CD4-positive, alpha-beta T cell (primary cell): ENCODE measurements around the gene ATF7IP. TPM values are rescaled to one million over a fixed set of nuclear protein-coding genes. Genes with fewer than 3 reads are reported as not detected.

Experiments used
- ATAC-seq: fragments of 200-7000 bp; cut with Tn5 transposase; one replicate; pipeline ENCODE4 v1.10.0; 2022; ENCODE audit warnings: mild to moderate bottlenecking; ENCODE audit not compliant: poor library complexity
- CTCF ChIA-PET: fragments of 350-600 bp; sonication (Branson Sonifier 250); formaldehyde crosslinking; loops from one replicate; lab custom pipeline; 2021; ENCODE audit warnings: antibody characterized with exemption, inconsistent platforms; lab: Charles Lee
- POLR2A ChIA-PET: fragments of 350-600 bp; sonication (Branson Sonifier 250); formaldehyde crosslinking; loops from one replicate; lab custom pipeline; 2021; ENCODE audit warnings: antibody characterized with exemption, inconsistent platforms; lab: Charles Lee
- DNase-seq, 14 experiments: peaks; one replicate each; pipeline ENCODE4 v3.0.0-alpha.2; 2013 to 2020; ENCODE audit warnings: mixed read lengths in 2 of 14
- H3K27ac ChIP-seq, 2 donors: one replicate each; pipeline versions ENCODE4 v1.5.1 to v1.7.0; 2013; ENCODE audit warnings: low read length in 2 of 2, low read depth in 1 of 2, mild to moderate bottlenecking in 1 of 2
- H3K27me3 ChIP-seq, 2 experiments: 1 replicate in 1 of 2; 2 replicates in 1 of 2; pipeline versions ENCODE4 v1.6.1 to v1.7.0; 2013; ENCODE audit warnings: low read length in 2 of 2, control low read depth in 1 of 2, mild to moderate bottlenecking in 1 of 2, moderate library complexity in 1 of 2; ENCODE audit not compliant: insufficient read depth in 2 of 2, control insufficient read depth in 1 of 2
- H3K36me3 ChIP-seq: one replicate; pipeline ENCODE4 v1.6.1; 2013; ENCODE audit warnings: low read length, control low read depth; ENCODE audit not compliant: insufficient read depth
- H3K4me1 ChIP-seq: one replicate; pipeline ENCODE4 v1.6.1; 2013; ENCODE audit warnings: low read length, control low read depth; ENCODE audit not compliant: insufficient read depth
- H3K4me3 ChIP-seq: one replicate; pipeline ENCODE4 v1.5.1; 2013; ENCODE audit warnings: mild to moderate bottlenecking, low read length, moderate library complexity
- H3K9me3 ChIP-seq, 2 experiments: 1 replicate in 1 of 2; 2 replicates in 1 of 2; pipeline versions ENCODE4 v1.6.1 to v1.7.0; 2013; ENCODE audit warnings: low read length in 2 of 2, mild to moderate bottlenecking in 2 of 2, control low read depth in 1 of 2, moderate library complexity in 1 of 2; ENCODE audit not compliant: control insufficient read depth in 1 of 2, insufficient read depth in 1 of 2
- H3K27ac Mint-ChIP-seq: one replicate; pipeline ENCODE4 v1.8.0; 2020; ENCODE audit warnings: mixed read lengths
- H3K27me3 Mint-ChIP-seq: one replicate; pipeline ENCODE4 v1.8.0; 2021; ENCODE audit warnings: mixed read lengths
- H3K36me3 Mint-ChIP-seq: one replicate; pipeline ENCODE4 v1.8.0; 2021; ENCODE audit warnings: low read depth, mixed read lengths
- H3K4me1 Mint-ChIP-seq: one replicate; pipeline ENCODE4 v1.8.0; 2021; ENCODE audit warnings: low read depth, mixed read lengths
- H3K4me3 Mint-ChIP-seq: one replicate; pipeline ENCODE4 v1.8.0; 2020; ENCODE audit warnings: mild to moderate bottlenecking, mixed read lengths
- H3K9me3 Mint-ChIP-seq: one replicate; pipeline ENCODE4 v1.8.0; 2020; ENCODE audit warnings: mixed read lengths
- CTCF ChIP-seq: fragments of 200-600 bp; IDR thresholded peaks from one replicate; pipeline ENCODE4 v1.8.0; 2022; ENCODE audit warnings: antibody characterized with exemption, mild to moderate bottlenecking
- intact Hi-C, 2 experiments: fragments of 100-400 bp; cut with DNase I in 1 of 2; cut with micrococcal nuclease in 1 of 2; formaldehyde crosslinking; loops; one replicate each; pipeline versions ENCODE4 v1.15.1 to v1.9.0; 2023 to 2025; cut with DNase I, micrococcal nuclease
- total RNA-seq, 174 experiments: library from RNA in 2 of 174; stranded (reverse) in 2 of 174; gene quantifications; one replicate each; pipeline ENCODE4 v1.2.3 and lab custom pipeline; 2021 to 2026

The ATF7IP gene
- total RNA-seq, 2 experiments from 2014 or later = 134 to 143 TPM

GRCh38 chr12:14540801-14541462 lies 175.4 kb downstream of the ATF7IP start:
- no peaks in the 10 kb centered on the region for H3K27me3 ChIP-seq
- Mint-ChIP-seq H3K27ac (no peak overlapping the region), H3K9me3 (no peaks in the 10 kb centered on the region), H3K4me3 (no peak overlapping the region), H3K27me3 (peaks cover 4% of the 10 kb centered on the region), H3K4me1 (no peaks in the 10 kb centered on the region), H3K36me3 (no peaks in the 10 kb centered on the region)
- no peak for TF ChIP-seq CTCF
- H3K4me1 ChIP-seq = no peaks in the 10 kb centered on the region
- ATAC-seq (no peak), DNase-seq (no peak)
- POLR2A ChIA-PET = no interaction called here
- no peaks in the 10 kb centered on the region for H3K9me3 ChIP-seq
- H3K4me3 ChIP-seq = no peak overlapping the region
- intact Hi-C loops = no loop called here
- no peak overlapping the region for H3K27ac ChIP-seq
- H3K36me3 ChIP-seq = no peaks in the 10 kb centered on the region
- CTCF ChIA-PET = interaction anchor here (0.7 kb wide), 1 partner anchor 21 kb away, joined by 3 read pairs; no protein-coding TSS in a partner anchor

DNA sequence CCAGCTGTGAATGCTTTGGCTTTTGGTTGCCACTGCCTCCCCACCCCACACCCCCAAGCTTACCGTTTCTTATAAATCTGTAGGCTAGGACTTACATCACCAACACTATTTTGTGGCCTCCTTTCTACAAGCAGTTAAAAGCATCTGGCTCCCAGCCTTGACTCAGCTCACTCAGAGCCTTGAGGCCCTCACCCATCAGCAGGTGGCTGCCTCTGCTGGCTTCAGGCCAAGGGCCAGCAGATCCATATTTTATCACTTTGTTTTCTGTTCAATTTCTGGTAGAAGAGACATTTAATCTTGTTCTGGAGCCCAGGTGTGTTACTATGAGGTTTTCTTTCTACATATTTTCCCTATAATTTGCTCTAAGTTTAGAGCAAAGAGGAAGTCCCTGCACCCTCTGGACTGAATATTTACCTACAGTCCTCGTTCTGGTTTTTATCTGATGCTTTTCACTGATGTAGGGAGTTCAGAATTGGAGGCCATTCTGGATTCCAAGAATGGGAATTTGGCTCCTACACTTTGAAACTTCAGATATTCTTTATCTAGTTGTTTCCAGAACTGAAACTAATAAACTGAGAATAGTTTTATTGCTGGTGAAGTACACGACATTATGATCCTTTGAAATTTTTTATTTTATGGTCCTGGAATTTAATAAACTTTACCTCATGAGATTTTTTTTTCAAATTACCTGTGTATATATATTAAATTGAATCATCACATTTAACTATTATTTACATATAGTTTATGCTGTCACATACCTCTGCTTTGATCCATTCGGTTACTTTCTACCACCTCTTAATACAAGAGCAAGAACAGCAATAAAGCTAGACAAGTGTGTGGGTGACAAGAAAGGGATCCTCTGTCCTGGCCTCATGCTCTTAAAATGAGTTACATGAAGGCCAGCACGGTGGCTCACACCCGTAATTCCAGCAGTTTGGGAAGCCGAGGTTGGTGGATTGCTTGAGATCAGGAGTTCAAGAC lies 180.0 kb downstream of the ATF7IP start:
- DNase-seq (no peak), ATAC-seq (no peak)
- H3K4me3 ChIP-seq = no peak overlapping the region
- no peaks in the 10 kb centered on the region for H3K4me1 ChIP-seq
- CTCF ChIA-PET = no interaction called here
- peaks cover 9% of the 10 kb centered on the region for H3K27me3 Mint-ChIP-seq
- no peaks in the 10 kb centered on the region for H3K9me3 Mint-ChIP-seq
- no peaks in the 10 kb centered on the region for H3K36me3 Mint-ChIP-seq
- no peak overlapping the region for H3K4me3 Mint-ChIP-seq
- POLR2A ChIA-PET = no interaction called here
- H3K27me3 ChIP-seq = no peaks in the 10 kb centered on the region
- H3K9me3 ChIP-seq = no peaks in the 10 kb centered on the region
- no peak overlapping the region for H3K27ac Mint-ChIP-seq
- no peaks in the 10 kb centered on the region for H3K36me3 ChIP-seq
- intact Hi-C loops = no loop called here
- H3K27ac ChIP-seq = no peak overlapping the region
- no peaks in the 10 kb centered on the region for H3K4me1 Mint-ChIP-seq
- no peak for TF ChIP-seq CTCF

DNA sequence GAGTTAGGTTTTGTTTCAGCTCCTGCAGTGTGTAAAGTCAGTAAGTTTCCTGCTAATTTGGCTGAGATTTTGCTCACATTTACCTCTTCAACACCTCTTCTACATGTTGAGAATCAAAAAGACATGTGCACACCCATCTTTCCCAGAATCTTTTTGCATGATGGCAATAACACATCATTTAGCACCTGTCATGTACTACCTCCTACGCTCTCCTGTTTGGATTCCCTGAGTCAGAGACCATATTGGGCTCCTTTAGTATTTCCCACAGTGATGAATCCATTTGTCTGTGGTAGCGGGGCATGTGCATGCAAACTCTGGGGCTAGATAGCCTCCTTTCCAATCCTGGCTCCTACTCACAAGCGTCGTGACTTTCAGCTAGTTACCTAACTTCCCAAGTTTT lies 182.1 kb downstream of the ATF7IP start:
- H3K4me1 ChIP-seq = no peaks in the 10 kb centered on the region
- H3K9me3 ChIP-seq = no peaks in the 10 kb centered on the region
- no peaks in the 10 kb centered on the region for H3K36me3 ChIP-seq
- no peak for DNase-seq
- H3K27me3 ChIP-seq = no peaks in the 10 kb centered on the region
- intact Hi-C loops = no loop called here
- Mint-ChIP-seq H3K27ac (no peak overlapping the region), H3K4me3 (no peak overlapping the region), H3K9me3 (no peaks in the 10 kb centered on the region), H3K36me3 (no peaks in the 10 kb centered on the region), H3K4me1 (no peaks in the 10 kb centered on the region), H3K27me3 (peaks cover 9% of the 10 kb centered on the region)
- ChIA-PET CTCF (no interaction called here), POLR2A (no interaction called here)
- no peak for ATAC-seq
- no peak overlapping the region for H3K27ac ChIP-seq
- no peak overlapping the region for H3K4me3 ChIP-seq
- TF ChIP-seq CTCF = no peak
